HG03135 (cell line): ENCODE results near the gene PIK3AP1.
"Not testable (repeated sequence)": the region's sequence is repeated elsewhere in the genome, so short reads cannot be mapped to it uniquely, and the experiment has no call there.

ENCODE experiments used
- ATAC-seq: cut with Tn5 transposase; IDR thresholded peaks from one replicate; pipeline ENCODE4 v1.9.1; 2021; ENCODE audit warnings: mild to moderate bottlenecking, moderate library complexity; ENCODE audit not compliant: unreplicated experiment

The PIK3AP1 gene

GRCh38 chr10:96584474-96584873, 135.8 kb downstream of the PIK3AP1 start:
- ATAC-seq, result no peak

- no peak for ATAC-seq
Observed at GRCh38 chr10:96584035-96584434, 136.3 kb downstream of the PIK3AP1 start.

- ATAC-seq, result no peak
Observed at GRCh38 chr10:96579133-96579532, 141.2 kb downstream of the PIK3AP1 start.

- no peak for ATAC-seq
Observed at GRCh38 chr10:96578633-96579032, 141.7 kb downstream of the PIK3AP1 start.

- ATAC-seq, result no peak
Observed at GRCh38 chr10:96578022-96578421, 142.3 kb downstream of the PIK3AP1 start.

- ATAC-seq, result no peak
Observed at GRCh38 chr10:96577069-96577468, 143.2 kb downstream of the PIK3AP1 start.

- no peak for ATAC-seq
Observed at GRCh38 chr10:96576277-96576980, 143.9 kb downstream of the PIK3AP1 start.

GRCh38 chr10:96574564-96574963, 145.8 kb downstream of the PIK3AP1 start:
- ATAC-seq, result not testable (repeated sequence)

GRCh38 chr10:96573036-96573435, 147.3 kb downstream of the PIK3AP1 start:
- ATAC-seq, result no peak

GRCh38 chr10:96570983-96571964, 149.0 kb downstream of the PIK3AP1 start:
- no peak for ATAC-seq

- no peak for ATAC-seq
Observed at GRCh38 chr10:96570511-96570910, 149.8 kb downstream of the PIK3AP1 start.

- no peak for ATAC-seq
Observed at GRCh38 chr10:96568402-96568801, 151.9 kb downstream of the PIK3AP1 start.

GRCh38 chr10:96565774-96566173, 154.5 kb downstream of the PIK3AP1 start:
- no peak for ATAC-seq

GRCh38 chr10:96560966-96561887, 159.1 kb downstream of the PIK3AP1 start:
- no peak for ATAC-seq

GRCh38 chr10:96560489-96560888, 159.8 kb downstream of the PIK3AP1 start:
- ATAC-seq, result no peak

- ATAC-seq, result no peak
Observed at GRCh38 chr10:96556003-96556402, 164.3 kb downstream of the PIK3AP1 start.

GRCh38 chr10:96555330-96555729, 165.0 kb downstream of the PIK3AP1 start:
- no peak for ATAC-seq

- no peak for ATAC-seq
Observed at GRCh38 chr10:96548589-96548988, 171.7 kb downstream of the PIK3AP1 start.

GRCh38 chr10:96545558-96545957, 174.8 kb downstream of the PIK3AP1 start:
- ATAC-seq, result not testable (repeated sequence)
